ENCODE data around the gene URI1.
A peak's percentile ranks its signal among the peaks of the same experiment; 100 is the strongest.

URI1 gene

GRCh38 chr19:30044273-30045248, 102.5 kb downstream of the URI1 start:
- DNase-seq (ENCODE audit: low read depth in 2 of 2): no peak
- no peak for TF ChIP-seq CTCF (IDR thresholded peaks at IDR 0.05; ENCODE audit: low read depth, low read length)
- no peak overlapping the region for H3K4me3 ChIP-seq (replicated peaks in 1 of 2; ENCODE audit: low read depth in 2 of 2, low read length in 2 of 2)

- TF ChIP-seq CTCF (IDR thresholded peaks at IDR 0.05; ENCODE audit: low read depth, low read length): peak; percentile 45
- H3K4me3 ChIP-seq (replicated peaks in 1 of 2; ENCODE audit: low read depth in 2 of 2, low read length in 2 of 2): no peak overlapping the region
- peak in 1 of 2 donors; percentile 5 for DNase-seq (ENCODE audit: low read depth in 2 of 2)
These were observed 104.5 kb downstream of the URI1 start for GRCh38 chr19:30046522-30046921.

- no peak overlapping the region for H3K4me3 ChIP-seq (replicated peaks in 1 of 2; ENCODE audit: low read depth in 2 of 2, low read length in 2 of 2)
- DNase-seq (ENCODE audit: low read depth in 2 of 2): no peak
- TF ChIP-seq CTCF (IDR thresholded peaks at IDR 0.05; ENCODE audit: low read depth, low read length): no peak
These were observed 105.4 kb downstream of the URI1 start for GRCh38 chr19:30047432-30047831.

GRCh38 chr19:30049226-30049625, 107.2 kb downstream of the URI1 start:
- H3K4me3 ChIP-seq (replicated peaks in 1 of 2; ENCODE audit: low read depth in 2 of 2, low read length in 2 of 2): no peak overlapping the region
- DNase-seq (ENCODE audit: low read depth in 2 of 2): no peak
- TF ChIP-seq CTCF (IDR thresholded peaks at IDR 0.05; ENCODE audit: low read depth, low read length): no peak

- no peak for DNase-seq (ENCODE audit: low read depth in 2 of 2)
- TF ChIP-seq CTCF (IDR thresholded peaks at IDR 0.05; ENCODE audit: low read depth, low read length): no peak
- no peak overlapping the region for H3K4me3 ChIP-seq (replicated peaks in 1 of 2; ENCODE audit: low read depth in 2 of 2, low read length in 2 of 2)
These were observed 108.0 kb downstream of the URI1 start for GRCh38 chr19:30049846-30050667.

GRCh38 chr19:30052122-30053075, 110.4 kb downstream of the URI1 start:
- no peak overlapping the region for H3K4me3 ChIP-seq (replicated peaks in 1 of 2; ENCODE audit: low read depth in 2 of 2, low read length in 2 of 2)
- no peak for TF ChIP-seq CTCF (IDR thresholded peaks at IDR 0.05; ENCODE audit: low read depth, low read length)
- DNase-seq (ENCODE audit: low read depth in 2 of 2): no peak

Measured in cardiac fibroblast (primary cell).